NCI-H2107 (cell line): Measurements from ENCODE around the gene GRIA3.
"Not testable (repeated sequence)": the region's sequence is repeated elsewhere in the genome, so short reads cannot be mapped to it uniquely, and the experiment has no call there.

Experiments used
- DNase-seq: peaks from one replicate; lab custom pipeline; 2025; lab: John Stamatoyannopoulos, UW

GRIA3 gene

GRCh38 chrX:123455693-123456092 is 271.6 kb downstream of the GRIA3 start:
- DNase-seq: no peak

DNA sequence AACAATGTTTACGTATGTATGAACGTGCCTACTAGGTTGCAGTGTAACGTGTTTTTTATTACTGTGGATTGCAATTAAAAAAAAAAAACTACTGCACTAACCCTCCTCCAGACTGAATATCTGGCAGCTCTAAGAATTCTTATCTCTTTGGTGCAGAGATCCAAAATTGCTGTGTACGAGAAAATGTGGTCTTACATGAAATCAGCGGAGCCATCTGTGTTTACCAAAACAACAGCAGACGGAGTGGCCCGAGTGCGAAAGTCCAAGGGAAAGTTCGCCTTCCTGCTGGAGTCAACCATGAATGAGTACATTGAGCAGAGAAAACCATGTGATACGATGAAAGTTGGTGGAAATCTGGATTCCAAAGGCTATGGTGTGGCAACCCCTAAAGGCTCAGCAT is 280.6 kb downstream of the GRIA3 start:
- DNase-seq: no peak

GRCh38 chrX:123468481-123468880 is 284.4 kb downstream of the GRIA3 start:
- no peak for DNase-seq

DNA sequence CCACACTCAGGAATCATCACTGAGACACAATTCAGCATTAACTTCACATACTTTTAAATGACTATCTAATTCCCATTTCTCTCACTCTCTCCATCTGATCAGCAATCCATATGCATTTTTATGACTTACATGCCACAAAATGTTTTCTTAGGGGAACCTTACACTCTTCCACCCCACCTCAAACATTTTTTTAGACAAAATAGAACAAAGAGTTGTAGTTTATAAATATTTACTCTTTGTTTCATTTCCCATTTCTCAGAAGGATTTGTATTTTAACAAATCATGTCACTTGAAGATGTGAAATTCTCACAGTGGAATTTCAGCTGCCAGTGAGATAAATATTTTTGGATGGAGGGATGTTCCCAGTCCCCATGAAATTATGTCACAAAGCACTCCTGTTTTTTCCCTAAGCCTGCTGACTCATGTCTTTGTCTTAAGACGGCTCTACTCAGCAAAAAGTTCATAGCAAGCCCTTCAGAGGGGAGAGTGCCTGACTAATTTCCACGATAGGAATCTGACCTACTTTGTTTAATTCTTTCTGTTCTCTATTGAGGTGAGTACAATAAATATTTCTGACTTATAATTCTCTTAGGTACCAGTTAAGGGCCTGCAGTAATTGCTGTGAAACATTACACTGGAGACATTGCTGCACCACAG is 291.1 kb downstream of the GRIA3 start:
- no peak for DNase-seq

DNA sequence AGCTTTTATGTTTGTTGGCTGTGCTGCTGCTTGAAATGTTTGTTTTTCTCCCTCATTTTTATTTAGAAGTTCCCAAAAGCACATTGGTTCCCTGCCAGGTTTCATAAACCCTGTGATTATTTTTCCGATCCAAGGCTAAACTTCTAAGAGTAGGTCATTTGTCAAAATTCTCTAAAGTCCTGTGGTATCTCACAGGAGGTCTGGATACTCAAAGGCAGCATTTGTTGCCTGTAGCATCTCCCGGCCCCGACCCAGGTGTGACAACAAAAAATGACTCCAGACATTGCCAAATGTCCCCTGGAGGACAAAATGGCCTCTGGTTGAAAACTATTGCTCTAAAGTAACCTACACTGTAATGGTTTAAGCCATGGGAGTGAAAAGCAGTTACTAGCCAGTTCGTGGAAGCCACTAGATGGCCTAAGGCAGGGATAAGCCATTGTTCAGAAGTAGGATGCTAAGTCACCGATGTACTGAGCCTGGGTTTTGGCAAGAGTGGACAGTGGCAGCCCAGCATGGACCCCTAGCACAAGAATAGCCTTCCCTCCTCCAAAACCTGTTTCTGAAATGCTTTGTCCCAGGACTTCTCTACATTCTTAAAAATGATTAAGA is 292.6 kb downstream of the GRIA3 start:
- no peak for DNase-seq

DNA sequence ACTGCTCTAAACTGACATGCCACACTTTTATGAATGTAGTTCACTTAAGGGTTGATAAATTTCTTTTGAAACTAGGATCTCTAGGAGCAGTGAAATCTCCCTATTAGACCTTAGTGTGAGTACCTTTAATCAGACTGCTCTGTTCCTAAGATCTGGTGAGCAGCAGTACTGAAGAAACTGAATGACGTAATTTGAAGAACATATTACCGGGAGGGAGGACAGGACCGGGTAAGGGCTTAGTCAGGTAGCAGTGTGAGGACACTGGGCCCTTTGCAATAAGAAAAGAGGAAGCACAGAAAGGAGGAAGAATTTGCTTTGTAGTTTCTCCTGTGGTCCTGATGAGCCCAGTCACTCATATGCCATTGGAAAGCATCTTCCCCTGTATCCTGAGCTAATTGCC is 293.6 kb downstream of the GRIA3 start:
- DNase-seq: no peak

GRCh38 chrX:123481913-123482851 is 298.1 kb downstream of the GRIA3 start:
- no peak for DNase-seq

DNA sequence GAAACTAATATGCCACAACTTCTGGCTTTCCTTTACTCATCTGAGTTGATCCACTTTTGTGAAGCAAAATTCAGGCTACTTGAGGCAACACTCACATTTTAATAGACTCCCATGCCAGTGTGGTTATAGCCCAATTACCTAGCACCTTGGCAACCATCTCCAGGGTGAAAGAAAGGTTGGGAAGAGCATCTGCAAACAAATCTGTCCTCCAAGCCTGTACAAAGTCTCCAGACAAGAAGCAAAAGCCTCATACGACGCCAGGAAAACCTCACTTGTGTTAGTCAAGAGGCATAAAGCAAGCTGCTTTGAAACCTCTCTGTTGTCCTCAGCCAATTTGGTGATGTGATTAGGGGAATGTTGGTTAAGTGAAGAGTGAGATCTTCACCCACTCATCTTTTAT is 302.2 kb downstream of the GRIA3 start:
- DNase-seq: no peak

DNA sequence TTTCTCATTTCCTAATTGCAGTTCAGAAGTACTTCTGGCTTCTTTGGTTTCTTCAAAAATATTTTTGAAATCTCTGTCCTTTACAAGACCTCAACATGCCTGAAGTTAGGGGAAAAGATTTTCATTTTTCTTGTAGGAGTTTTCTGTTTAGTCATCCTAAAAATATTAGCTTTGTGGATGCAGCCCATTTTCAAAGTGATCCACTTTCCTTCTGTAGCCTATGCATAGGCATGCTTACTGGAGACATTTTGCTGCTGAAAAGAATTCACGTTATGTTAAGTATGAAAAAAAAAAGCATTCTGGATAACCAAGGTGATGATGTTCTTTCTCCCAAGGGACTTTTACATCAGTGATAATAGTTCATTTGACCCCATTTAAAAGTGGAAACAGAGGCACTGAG is 303.2 kb downstream of the GRIA3 start:
- no peak for DNase-seq

DNA sequence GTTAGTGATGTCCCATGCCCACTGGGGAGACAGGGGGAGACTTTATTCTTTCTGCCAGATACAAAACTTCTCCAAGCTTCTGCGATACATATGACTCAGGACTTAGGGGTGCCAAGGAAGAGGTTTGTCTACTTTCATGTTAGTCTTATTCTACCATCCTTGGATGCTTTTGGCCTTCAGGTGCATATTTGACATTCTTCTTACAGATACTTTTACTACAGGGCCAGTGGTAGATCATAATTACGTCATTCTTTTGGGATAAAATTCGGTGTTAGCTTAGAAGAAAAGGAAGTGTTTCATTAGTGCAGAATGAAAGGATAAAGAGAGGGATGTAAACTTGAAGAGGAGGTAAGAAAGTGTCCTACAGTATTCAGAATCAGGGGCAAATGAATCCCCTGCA is 303.6 kb downstream of the GRIA3 start:
- DNase-seq: no peak

DNA sequence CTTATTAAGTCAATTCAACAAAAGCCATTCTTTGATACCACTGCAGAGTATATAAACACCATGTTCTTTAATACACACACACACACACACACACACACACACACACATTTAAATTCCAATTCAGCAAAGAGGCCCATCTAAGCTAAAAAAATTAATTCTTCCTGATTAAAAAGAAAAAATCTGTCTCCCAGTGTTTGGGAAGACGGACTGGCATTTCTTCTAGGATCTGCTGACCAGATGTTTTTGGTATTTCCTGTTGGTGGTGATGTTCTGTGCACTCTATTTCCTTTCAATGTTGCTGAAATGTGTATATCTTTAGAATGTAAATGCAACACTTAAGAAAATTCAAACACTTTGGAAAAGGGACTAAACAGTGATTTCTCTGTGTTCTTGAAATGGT is 304.9 kb downstream of the GRIA3 start:
- no peak for DNase-seq

DNA sequence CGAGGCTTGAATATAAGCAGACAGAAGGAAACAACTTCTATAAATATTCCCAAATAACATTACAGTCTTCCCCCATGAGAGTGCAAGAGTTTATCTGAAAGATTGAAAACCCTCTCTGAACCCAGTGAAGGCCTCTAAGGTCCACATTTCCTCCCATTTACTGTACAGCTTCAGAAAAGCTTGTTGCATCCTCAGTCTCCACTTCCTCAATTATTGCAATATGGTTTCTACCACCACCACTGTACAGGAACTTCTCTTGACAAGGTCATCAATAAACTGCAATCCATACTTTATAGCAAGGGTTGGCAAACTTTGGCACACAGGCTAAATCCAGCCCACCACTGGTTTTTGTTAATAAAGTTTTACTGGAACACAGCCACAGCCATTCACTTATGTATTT is 309.8 kb downstream of the GRIA3 start:
- DNase-seq: no peak

GRCh38 chrX:123499787-123500186 is 315.7 kb downstream of the GRIA3 start:
- no peak for DNase-seq

DNA sequence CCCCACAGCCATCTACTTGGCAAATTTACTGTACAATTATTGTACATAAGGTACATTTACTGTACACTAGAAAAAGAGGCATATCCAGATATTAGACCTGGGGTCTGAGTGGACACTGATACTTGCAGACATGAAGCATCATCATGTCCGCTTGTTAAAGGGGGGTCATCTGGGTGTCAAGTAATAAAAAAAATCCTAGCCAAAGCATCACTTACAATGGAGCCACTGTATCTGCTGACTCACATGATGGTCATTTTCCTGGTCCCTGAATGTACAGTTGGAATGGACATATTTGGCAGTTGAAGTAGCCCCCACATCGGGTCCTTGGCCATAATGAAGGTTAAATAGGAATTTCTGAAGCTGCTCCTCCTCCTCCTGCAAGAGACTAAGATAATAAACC is 320.0 kb downstream of the GRIA3 start:
- no peak for DNase-seq

DNA sequence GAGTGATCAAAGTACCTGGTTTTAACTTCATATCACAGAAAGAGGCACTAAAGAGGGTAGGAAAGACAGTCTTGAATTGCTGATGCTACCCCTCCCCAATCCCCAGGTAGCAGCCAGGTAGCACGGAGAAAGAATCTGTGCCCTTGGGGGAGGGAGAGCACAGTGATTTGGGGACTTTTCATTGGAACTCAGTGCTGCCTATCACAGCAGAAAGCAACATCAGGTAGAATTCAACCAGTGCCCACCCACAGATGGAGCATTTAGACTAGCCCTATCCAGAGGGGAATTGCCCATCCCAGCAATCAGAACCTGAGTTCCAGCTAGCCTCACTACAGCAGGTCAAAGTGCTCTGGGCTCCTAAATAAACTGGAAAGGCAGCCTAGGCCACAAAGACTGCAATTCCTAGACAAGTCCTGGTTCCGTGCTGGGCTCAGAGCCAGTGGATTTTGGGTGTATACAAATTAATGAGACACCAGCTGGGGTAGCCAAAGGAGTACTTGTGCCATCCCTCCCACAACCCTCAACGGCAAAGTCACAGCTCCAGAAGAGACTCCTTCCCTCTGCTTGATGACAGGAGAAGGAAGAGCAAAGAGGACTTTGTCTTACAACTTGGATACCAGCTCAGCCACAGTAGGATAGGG is 320.7 kb downstream of the GRIA3 start:
- no peak for DNase-seq

DNA sequence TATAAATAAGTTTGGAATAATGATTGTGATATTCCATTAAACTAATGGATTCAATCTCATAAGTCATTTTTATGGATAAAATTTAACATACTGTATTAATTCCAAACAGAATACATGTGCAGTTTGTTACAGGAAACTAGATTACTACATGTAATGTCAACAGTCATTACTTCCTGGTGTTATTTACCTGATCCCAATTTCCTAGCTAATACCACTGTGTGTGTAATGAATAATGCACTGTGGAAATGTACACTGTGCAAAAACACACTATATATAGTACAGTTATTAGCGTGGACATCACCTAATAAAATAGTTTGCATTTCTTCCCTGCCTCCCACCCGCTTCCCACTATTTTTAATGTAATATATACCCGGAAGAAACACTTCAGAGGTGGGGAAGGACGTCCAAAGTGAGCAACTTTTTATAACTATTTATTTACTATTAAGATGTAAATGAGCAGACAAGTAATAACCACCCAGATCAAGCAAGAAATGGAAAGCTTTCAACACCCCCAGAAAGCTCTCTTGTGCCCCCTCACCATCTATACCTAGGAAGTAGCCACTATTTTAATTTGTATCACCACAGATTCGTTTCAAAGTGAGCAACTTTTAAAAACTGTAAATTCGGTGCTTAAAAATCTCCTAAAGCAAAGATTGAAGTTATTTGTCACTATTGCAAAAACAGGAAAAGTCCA is 329.7 kb downstream of the GRIA3 start:
- DNase-seq: no peak

DNA sequence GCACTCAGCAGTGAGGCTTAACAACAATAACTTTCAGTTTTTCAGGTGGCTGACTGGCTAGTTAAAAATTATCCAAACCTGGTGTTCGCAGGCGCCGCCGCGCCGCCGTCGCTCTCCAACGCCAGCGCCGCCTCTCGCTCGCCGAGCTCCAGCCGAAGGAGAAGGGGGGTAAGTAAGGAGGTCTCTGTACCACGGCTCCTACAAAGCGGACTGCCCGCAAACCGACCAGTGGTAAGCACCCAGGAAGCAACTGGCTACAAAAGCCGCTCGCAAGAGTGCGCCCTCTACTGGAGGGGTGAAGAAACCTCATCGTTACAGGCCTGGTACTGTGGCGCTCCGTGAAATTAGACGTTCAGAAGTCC is 330.2 kb downstream of the GRIA3 start:
- not testable (repeated sequence) for DNase-seq

GRCh38 chrX:123518791-123519190 is 334.7 kb downstream of the GRIA3 start:
- DNase-seq: no peak

DNA sequence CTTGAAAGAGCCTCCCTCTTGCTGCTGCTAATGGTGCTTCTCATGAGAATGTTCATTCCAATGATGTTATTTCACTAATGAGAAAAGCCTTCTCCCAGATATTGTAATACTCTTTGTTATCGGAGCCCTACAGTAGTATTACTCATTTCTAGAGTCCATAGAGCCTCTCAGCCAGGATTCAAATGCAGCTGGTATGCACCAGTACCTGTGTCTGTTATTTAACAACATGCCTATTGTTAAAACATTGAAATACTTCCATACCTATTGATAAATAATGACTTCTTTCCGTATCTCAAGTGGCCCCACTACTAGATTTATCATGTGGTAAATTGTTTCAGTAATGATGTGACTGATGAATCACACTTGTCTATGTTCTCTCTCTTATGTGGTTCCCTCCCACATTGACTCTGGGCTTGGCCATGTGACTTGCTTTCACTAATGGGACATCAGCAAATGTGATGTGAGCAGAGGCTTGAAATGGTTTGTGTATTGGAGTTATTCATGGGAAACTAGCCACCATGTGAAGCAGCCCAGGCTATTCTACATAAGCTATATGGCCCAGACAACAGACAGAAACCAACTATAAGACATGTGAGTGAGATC is 341.1 kb downstream of the GRIA3 start:
- no peak for DNase-seq

- DNase-seq: not testable (repeated sequence)
Measured at GRCh38 chrX:123530726-123531125, 346.6 kb downstream of the GRIA3 start.
